ENCODE data around the gene LCE1D. TPM values are rescaled to one million over a fixed set of nuclear protein-coding genes. Genes with fewer than 3 reads are reported as not detected.

The LCE1D gene
- total RNA-seq, 3 donors from 2014 or later: not detected

DNA sequence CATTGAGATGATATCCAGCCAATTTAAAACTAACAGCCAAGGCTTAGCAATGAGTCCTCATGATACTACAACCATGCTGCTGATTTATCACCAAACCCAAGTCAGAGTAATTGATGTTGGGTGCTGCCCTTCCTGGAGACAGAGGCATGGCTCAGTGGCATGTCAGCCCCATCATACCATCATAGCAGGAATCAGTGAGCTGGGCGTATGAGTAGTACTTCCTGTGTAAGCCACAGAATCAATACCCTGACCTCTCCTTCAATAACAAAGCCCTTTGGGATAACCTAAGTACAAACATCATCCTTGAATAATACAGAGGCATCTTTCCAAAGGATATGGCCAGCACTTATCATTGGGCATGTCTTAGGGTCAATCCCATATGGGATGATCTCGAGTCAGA, 13.4 kb upstream of the LCE1D start:
- no peaks in the 10 kb centered on the region for H3K4me1 ChIP-seq
- no peak for DNase-seq (ENCODE audit: low spot score in 2 of 2)
- H3K36me3 ChIP-seq: peaks cover 3% of the 10 kb centered on the region
- H3K27me3 ChIP-seq: peaks cover 0 to 4% of the 10 kb centered on the region in 2 donors
- H3K4me3 ChIP-seq: no peak overlapping the region
- TF ChIP-seq, protein P1, sequence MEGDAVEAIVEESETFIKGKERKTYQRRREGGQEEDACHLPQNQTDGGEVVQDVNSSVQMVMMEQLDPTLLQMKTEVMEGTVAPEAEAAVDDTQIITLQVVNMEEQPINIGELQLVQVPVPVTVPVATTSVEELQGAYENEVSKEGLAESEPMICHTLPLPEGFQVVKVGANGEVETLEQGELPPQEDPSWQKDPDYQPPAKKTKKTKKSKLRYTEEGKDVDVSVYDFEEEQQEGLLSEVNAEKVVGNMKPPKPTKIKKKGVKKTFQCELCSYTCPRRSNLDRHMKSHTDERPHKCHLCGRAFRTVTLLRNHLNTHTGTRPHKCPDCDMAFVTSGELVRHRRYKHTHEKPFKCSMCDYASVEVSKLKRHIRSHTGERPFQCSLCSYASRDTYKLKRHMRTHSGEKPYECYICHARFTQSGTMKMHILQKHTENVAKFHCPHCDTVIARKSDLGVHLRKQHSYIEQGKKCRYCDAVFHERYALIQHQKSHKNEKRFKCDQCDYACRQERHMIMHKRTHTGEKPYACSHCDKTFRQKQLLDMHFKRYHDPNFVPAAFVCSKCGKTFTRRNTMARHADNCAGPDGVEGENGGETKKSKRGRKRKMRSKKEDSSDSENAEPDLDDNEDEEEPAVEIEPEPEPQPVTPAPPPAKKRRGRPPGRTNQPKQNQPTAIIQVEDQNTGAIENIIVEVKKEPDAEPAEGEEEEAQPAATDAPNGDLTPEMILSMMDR (IDR thresholded peaks at IDR 0.05): no peak
- TF ChIP-seq POLR2A (IDR thresholded peaks at IDR 0.05): no peak
- no peak for TF ChIP-seq POLR2AphosphoS5 (IDR thresholded peaks at IDR 0.05)
- H3K9me3 ChIP-seq: no peaks in the 10 kb centered on the region
- H3K27ac ChIP-seq: no peak overlapping the region
- intact Hi-C loops (cut with DNase I; ENCODE audit: low total_unique reads): no loop called here

DNA sequence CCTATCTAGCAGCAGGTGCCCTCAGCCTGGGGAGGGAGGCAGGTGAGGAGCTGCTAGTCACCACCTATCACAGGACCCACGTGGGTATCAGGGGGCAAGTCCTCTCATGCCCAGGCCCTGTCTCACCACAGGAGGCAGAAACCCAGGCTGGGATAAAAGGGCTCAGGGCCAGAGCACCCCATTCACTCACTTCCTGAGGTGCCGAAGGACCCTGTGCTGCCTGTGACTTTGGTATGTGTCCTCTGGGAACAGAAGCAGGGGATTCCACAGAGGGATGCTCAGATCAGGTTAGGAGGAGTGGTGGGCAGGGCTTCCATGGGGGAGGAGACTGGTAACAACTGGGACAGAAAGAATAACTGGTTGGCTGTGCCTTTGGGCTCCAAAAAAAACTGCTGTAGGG, 10.4 kb upstream of the LCE1D start, which contains the start of gene LCE1E:
Gene LCE1E (plus strand): TSS at position 181 of the 400 bp plus-strand sequence. CDS start 1,043 bp downstream, outside the sequence.
- H3K4me3 ChIP-seq: no peak within 1 kb of the TSS
- no peaks in the 10 kb centered on the region for H3K9me3 ChIP-seq
- TF ChIP-seq, protein P1 (IDR thresholded peaks at IDR 0.05): no peak
- DNase-seq (ENCODE audit: low spot score in 2 of 2): no peak
- H3K27me3 ChIP-seq: peaks cover 0 to 4% of the 10 kb centered on the region in 2 donors
- intact Hi-C loops (cut with DNase I; ENCODE audit: low total_unique reads): no loop called here
- no peaks in the 10 kb centered on the region for H3K36me3 ChIP-seq
- no peaks in the 10 kb centered on the region for H3K4me1 ChIP-seq
- no peak within 1 kb of the TSS for H3K27ac ChIP-seq

- Histone ChIP-seq H3K27me3 (no peaks in the 10 kb centered on the region), H3K4me3 (no peak overlapping the region), H3K9me3 (no peaks in the 10 kb centered on the region), H3K36me3 (no peaks in the 10 kb centered on the region), H3K4me1 (no peaks in the 10 kb centered on the region), H3K27ac (no peak overlapping the region)
- no peak for TF ChIP-seq POLR2A (IDR thresholded peaks at IDR 0.05)
- no peak for TF ChIP-seq POLR2AphosphoS5 (IDR thresholded peaks at IDR 0.05)
- TF ChIP-seq, protein P1 (IDR thresholded peaks at IDR 0.05): no peak
- intact Hi-C loops (cut with DNase I; ENCODE audit: low total_unique reads): no loop called here
- DNase-seq (ENCODE audit: low spot score in 2 of 2): no peak
These were observed 835 bp upstream of the LCE1D start for GRCh38 chr1:152795686-152796085.

DNA sequence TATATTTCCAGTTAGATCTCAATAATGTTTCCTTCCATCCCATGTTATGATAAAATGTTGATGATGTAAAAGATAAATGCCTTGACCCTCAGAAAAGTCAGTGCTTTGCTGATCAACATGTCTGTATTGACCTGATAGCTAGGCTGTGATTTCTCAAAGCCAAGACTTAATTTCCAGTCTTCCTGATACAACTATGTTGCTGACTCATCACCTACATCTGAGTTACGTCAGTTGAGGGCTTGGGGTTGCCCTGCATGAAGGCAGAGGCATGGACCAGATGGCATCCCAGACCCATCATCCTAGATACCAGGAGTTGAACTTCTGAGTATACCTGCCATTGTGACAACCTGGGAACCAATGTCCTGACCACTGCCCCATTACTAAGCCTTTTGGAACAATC, 4.8 kb downstream of the LCE1D start:
- Histone ChIP-seq H3K9me3 (no peaks in the 10 kb centered on the region), H3K4me3 (no peak overlapping the region), H3K36me3 (no peaks in the 10 kb centered on the region), H3K27me3 (no peaks in the 10 kb centered on the region), H3K27ac (no peak overlapping the region), H3K4me1 (no peaks in the 10 kb centered on the region)
- no peak for DNase-seq (ENCODE audit: low spot score in 2 of 2)
- TF ChIP-seq POLR2A (IDR thresholded peaks at IDR 0.05): no peak
- TF ChIP-seq POLR2AphosphoS5 (IDR thresholded peaks at IDR 0.05): no peak
- TF ChIP-seq, protein P1 (IDR thresholded peaks at IDR 0.05): no peak
- intact Hi-C loops (cut with DNase I; ENCODE audit: low total_unique reads): no loop called here

- H3K27ac ChIP-seq: no peak within 1 kb of the TSS
- H3K36me3 ChIP-seq: no peaks in the 10 kb centered on the region
- no peaks in the 10 kb centered on the region for H3K4me1 ChIP-seq
- H3K9me3 ChIP-seq: no peaks in the 10 kb centered on the region
- H3K27me3 ChIP-seq: no peaks in the 10 kb centered on the region
- TF ChIP-seq, protein P1 (IDR thresholded peaks at IDR 0.05): no peak
- TF ChIP-seq POLR2AphosphoS5 (IDR thresholded peaks at IDR 0.05) (no peak), POLR2A (IDR thresholded peaks at IDR 0.05) (no peak)
- intact Hi-C loops (cut with DNase I; ENCODE audit: low total_unique reads): no loop called here
- DNase-seq (ENCODE audit: low spot score in 2 of 2): no peak
- H3K4me3 ChIP-seq: no peak within 1 kb of the TSS
These were observed 10.1 kb downstream of the LCE1D start, which contains the start of gene LCE1C for GRCh38 chr1:152806576-152806975. Gene LCE1C, minus strand, starts transcription at chr1:152806651. Its CDS starts 1,173 bp downstream, at chr1:152805478.

All from breast epithelium (tissue), 4 donors.